SK-N-SH treated with all-trans-retinoic acid at 6 μM for 48 hours (cell line): ENCODE measurements around the gene SPRED1.

Experiments used
- ESRRG ChIP-seq: fragments of 250-450 bp; sonication (Bioruptor Pico); IDR thresholded peaks from 2 replicates; pipeline ENCODE4 v1.6.1; 2021; ENCODE audit warnings: mild to moderate bottlenecking
- GLIS3 ChIP-seq: fragments of 250-450 bp; sonication (Bioruptor Pico); IDR thresholded peaks from 2 replicates; pipeline ENCODE4 v1.5.0; 2020; ENCODE audit warnings: mild to moderate bottlenecking, moderate library complexity
- ISL1 ChIP-seq: fragments of 250-450 bp; sonication (Bioruptor Pico); IDR thresholded peaks from 2 replicates; pipeline ENCODE4 v2.1.2; 2022; ENCODE audit warnings: mild to moderate bottlenecking, moderate library complexity
- OSR1 ChIP-seq: fragments of 250-450 bp; sonication (Bioruptor Pico); IDR thresholded peaks from 2 replicates; pipeline ENCODE4 v1.8.0; 2022; ENCODE audit warnings: moderate library complexity, mild to moderate bottlenecking, inconsistent platforms
- PPARA ChIP-seq: fragments of 250-450 bp; sonication (Bioruptor Pico); IDR thresholded peaks from 2 replicates; pipeline ENCODE4 v1.5.0; 2020; ENCODE audit warnings: mild to moderate bottlenecking, borderline replicate concordance
- RARB ChIP-seq: fragments of 250-450 bp; sonication (Bioruptor Pico); IDR thresholded peaks from 2 replicates; pipeline ENCODE4 v1.8.0; 2021; ENCODE audit warnings: mild to moderate bottlenecking, moderate library complexity
- TCF4 ChIP-seq: fragments of 250-450 bp; sonication (Bioruptor Pico); IDR thresholded peaks from 2 replicates; pipeline ENCODE4 v1.8.0; 2021; ENCODE audit warnings: mild to moderate bottlenecking, moderate library complexity, borderline replicate concordance
- ZFP30 ChIP-seq: fragments of 450-650 bp; formaldehyde crosslinking; IDR thresholded peaks from 2 replicates; pipeline ENCODE4 v1.5.0; 2022; ENCODE audit warnings: mild to moderate bottlenecking, moderate library complexity
- ZNF565 ChIP-seq: fragments of 450-650 bp; formaldehyde crosslinking; conservative IDR thresholded peaks from 2 replicates; pipeline ENCODE4 v1.5.0; 2020; ENCODE audit warnings: low read depth, mild to moderate bottlenecking, moderate library complexity
- ZNF70 ChIP-seq: fragments of 450-650 bp; formaldehyde crosslinking; IDR thresholded peaks from 2 replicates; pipeline ENCODE4 v1.5.0; 2020; ENCODE audit warnings: mild to moderate bottlenecking, moderate library complexity
- TF ChIP-seq, protein P1 (sequence below): fragments of 250-450 bp; sonication (Bioruptor Pico); IDR thresholded peaks from 2 replicates; pipeline ENCODE4 v1.5.1; 2020; ENCODE audit warnings: low read depth, mild to moderate bottlenecking, moderate library complexity
- TF ChIP-seq, protein P2 (sequence below): fragments of 250-450 bp; sonication (Bioruptor Pico); IDR thresholded peaks from 2 replicates; pipeline ENCODE4 v1.8.0; 2020; ENCODE audit warnings: mild to moderate bottlenecking, moderate library complexity, borderline replicate concordance
- TF ChIP-seq, protein P3 (sequence below): fragments of 250-450 bp; sonication (Bioruptor Pico); IDR thresholded peaks from 2 replicates; pipeline ENCODE4 v1.5.1; 2021; ENCODE audit warnings: mild to moderate bottlenecking, moderate library complexity
- TF ChIP-seq, protein P4 (sequence below): fragments of 250-450 bp; sonication (Bioruptor Pico); IDR thresholded peaks from 2 replicates; pipeline ENCODE4 v1.8.0; 2021; ENCODE audit warnings: low read depth, mild to moderate bottlenecking, moderate library complexity, borderline replicate concordance

DNA sequence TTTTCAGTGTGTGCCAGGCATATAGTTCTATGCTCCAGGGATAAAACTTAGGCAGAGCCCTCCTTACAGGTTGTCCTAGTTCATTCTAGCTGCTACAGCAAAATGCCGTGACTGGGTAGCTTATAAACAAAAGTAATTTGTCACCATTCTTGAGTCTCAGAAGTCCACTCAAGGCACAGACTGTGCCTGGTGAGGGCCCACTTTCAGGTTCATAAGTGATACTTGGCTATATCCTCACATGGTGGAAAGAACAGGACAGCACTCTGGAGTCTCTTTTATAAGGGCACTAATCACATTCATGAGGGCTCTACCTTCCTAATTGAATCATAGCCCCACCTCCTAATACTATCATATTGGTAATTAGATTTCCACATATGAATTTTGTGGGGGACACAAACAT lies 80.1 kb downstream of the SPRED1 start:
- no peak for TF ChIP-seq ESRRG (CRISPR knock-in tag)
- TF ChIP-seq OSR1 (CRISPR knock-in tag): no peak
- no peak for TF ChIP-seq ZFP30 (CRISPR knock-in tag)
- TF ChIP-seq, protein P1, sequence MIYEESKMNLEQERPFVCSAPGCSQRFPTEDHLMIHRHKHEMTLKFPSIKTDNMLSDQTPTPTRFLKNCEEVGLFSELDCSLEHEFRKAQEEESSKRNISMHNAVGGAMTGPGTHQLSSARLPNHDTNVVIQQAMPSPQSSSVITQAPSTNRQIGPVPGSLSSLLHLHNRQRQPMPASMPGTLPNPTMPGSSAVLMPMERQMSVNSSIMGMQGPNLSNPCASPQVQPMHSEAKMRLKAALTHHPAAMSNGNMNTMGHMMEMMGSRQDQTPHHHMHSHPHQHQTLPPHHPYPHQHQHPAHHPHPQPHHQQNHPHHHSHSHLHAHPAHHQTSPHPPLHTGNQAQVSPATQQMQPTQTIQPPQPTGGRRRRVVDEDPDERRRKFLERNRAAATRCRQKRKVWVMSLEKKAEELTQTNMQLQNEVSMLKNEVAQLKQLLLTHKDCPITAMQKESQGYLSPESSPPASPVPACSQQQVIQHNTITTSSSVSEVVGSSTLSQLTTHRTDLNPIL: no peak
- TF ChIP-seq TCF4 (CRISPR knock-in tag): no peak
- TF ChIP-seq ISL1 (CRISPR knock-in tag): no peak
- no peak for TF ChIP-seq PPARA (CRISPR knock-in tag)
- TF ChIP-seq RARB (CRISPR knock-in tag): no peak
- no peak for TF ChIP-seq ZNF70
- TF ChIP-seq, protein P2, sequence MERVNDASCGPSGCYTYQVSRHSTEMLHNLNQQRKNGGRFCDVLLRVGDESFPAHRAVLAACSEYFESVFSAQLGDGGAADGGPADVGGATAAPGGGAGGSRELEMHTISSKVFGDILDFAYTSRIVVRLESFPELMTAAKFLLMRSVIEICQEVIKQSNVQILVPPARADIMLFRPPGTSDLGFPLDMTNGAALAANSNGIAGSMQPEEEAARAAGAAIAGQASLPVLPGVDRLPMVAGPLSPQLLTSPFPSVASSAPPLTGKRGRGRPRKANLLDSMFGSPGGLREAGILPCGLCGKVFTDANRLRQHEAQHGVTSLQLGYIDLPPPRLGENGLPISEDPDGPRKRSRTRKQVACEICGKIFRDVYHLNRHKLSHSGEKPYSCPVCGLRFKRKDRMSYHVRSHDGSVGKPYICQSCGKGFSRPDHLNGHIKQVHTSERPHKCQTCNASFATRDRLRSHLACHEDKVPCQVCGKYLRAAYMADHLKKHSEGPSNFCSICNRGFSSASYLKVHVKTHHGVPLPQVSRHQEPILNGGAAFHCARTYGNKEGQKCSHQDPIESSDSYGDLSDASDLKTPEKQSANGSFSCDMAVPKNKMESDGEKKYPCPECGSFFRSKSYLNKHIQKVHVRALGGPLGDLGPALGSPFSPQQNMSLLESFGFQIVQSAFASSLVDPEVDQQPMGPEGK (CRISPR knock-in tag): no peak
- TF ChIP-seq, protein P3, sequence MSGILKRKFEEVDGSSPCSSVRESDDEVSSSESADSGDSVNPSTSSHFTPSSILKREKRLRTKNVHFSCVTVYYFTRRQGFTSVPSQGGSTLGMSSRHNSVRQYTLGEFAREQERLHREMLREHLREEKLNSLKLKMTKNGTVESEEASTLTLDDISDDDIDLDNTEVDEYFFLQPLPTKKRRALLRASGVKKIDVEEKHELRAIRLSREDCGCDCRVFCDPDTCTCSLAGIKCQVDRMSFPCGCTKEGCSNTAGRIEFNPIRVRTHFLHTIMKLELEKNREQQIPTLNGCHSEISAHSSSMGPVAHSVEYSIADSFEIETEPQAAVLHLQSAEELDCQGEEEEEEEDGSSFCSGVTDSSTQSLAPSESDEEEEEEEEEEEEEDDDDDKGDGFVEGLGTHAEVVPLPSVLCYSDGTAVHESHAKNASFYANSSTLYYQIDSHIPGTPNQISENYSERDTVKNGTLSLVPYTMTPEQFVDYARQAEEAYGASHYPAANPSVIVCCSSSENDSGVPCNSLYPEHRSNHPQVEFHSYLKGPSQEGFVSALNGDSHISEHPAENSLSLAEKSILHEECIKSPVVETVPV: no peak
- TF ChIP-seq, protein P4, sequence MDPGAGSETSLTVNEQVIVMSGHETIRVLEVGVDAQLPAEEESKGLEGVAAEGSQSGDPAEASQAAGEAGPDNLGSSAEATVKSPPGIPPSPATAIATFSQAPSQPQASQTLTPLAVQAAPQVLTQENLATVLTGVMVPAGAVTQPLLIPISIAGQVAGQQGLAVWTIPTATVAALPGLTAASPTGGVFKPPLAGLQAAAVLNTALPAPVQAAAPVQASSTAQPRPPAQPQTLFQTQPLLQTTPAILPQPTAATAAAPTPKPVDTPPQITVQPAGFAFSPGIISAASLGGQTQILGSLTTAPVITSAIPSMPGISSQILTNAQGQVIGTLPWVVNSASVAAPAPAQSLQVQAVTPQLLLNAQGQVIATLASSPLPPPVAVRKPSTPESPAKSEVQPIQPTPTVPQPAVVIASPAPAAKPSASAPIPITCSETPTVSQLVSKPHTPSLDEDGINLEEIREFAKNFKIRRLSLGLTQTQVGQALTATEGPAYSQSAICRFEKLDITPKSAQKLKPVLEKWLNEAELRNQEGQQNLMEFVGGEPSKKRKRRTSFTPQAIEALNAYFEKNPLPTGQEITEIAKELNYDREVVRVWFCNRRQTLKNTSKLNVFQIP (CRISPR knock-in tag): no peak
- TF ChIP-seq GLIS3 (CRISPR knock-in tag): no peak
- TF ChIP-seq ZNF565 (CRISPR knock-in tag): no peak
